DMS 273 treated with DMSO at 0.1 percent for 48 hours (cell line): ENCODE results near the gene FABP6.
A peak's percentile ranks its signal among the peaks of the same experiment; 100 is the strongest.
"Not testable (repeated sequence)": the region's sequence is repeated elsewhere in the genome, so short reads cannot be mapped to it uniquely, and the experiment has no call there.

Experiments
- DNase-seq: peaks from one replicate; lab custom pipeline; 2025; lab: John Stamatoyannopoulos, UW

FABP6 gene

GRCh38 chr5:160221082-160221481, 8.2 kb upstream of the FABP6 start:
- no peak for DNase-seq

- no peak for DNase-seq
Observed at GRCh38 chr5:160227012-160227411, 2.3 kb upstream of the FABP6 start.

- DNase-seq, result no peak
Observed at GRCh38 chr5:160230686-160231527, 1.6 kb downstream of the FABP6 start.

- no peak for DNase-seq
Observed at GRCh38 chr5:160231783-160232342, 2.6 kb downstream of the FABP6 start.

- DNase-seq, result no peak
Observed at GRCh38 chr5:160233215-160233614, 3.9 kb downstream of the FABP6 start.

GRCh38 chr5:160235731-160236130, 6.4 kb downstream of the FABP6 start:
- DNase-seq, result no peak

GRCh38 chr5:160237571-160238093, 8.3 kb downstream of the FABP6 start:
- DNase-seq, result no peak

- no peak for DNase-seq
Observed at GRCh38 chr5:160240350-160240749, 11.0 kb downstream of the FABP6 start.

GRCh38 chr5:160242145-160242544, 12.8 kb downstream of the FABP6 start:
- no peak for DNase-seq

- DNase-seq, result peak; percentile 85
Observed at GRCh38 chr5:160245506-160246086, 16.3 kb downstream of the FABP6 start.

- DNase-seq, result not testable (repeated sequence)
Observed at GRCh38 chr5:160249570-160249969, 20.3 kb downstream of the FABP6 start.

GRCh38 chr5:160250226-160250625, 20.9 kb downstream of the FABP6 start:
- no peak for DNase-seq

GRCh38 chr5:160250826-160251225, 21.5 kb downstream of the FABP6 start:
- DNase-seq, result no peak

GRCh38 chr5:160251406-160252155, 22.3 kb downstream of the FABP6 start:
- DNase-seq, result no peak

- DNase-seq, result no peak
Observed at GRCh38 chr5:160252916-160253315, 23.6 kb downstream of the FABP6 start.

GRCh38 chr5:160253441-160253840, 24.1 kb downstream of the FABP6 start:
- DNase-seq, result no peak

- DNase-seq, result no peak
Observed at GRCh38 chr5:160254706-160255105, 25.4 kb downstream of the FABP6 start.

- no peak for DNase-seq
Observed at GRCh38 chr5:160259341-160259740, 30.0 kb downstream of the FABP6 start.

GRCh38 chr5:160260006-160260775, 30.9 kb downstream of the FABP6 start:
- no peak for DNase-seq

GRCh38 chr5:160260881-160261815, 31.8 kb downstream of the FABP6 start:
- no peak for DNase-seq
